GM12801 (cell line): ENCODE results near the gene USF1.

ENCODE experiments used
- TF ChIP-seq, protein P1 (sequence below): IDR thresholded peaks from one replicate; pipeline ENCODE4 v1.5.1; 2011; ENCODE audit warnings: control low read depth; ENCODE audit not compliant: insufficient read length; ENCODE audit errors: extremely low read depth

The USF1 gene

DNA sequence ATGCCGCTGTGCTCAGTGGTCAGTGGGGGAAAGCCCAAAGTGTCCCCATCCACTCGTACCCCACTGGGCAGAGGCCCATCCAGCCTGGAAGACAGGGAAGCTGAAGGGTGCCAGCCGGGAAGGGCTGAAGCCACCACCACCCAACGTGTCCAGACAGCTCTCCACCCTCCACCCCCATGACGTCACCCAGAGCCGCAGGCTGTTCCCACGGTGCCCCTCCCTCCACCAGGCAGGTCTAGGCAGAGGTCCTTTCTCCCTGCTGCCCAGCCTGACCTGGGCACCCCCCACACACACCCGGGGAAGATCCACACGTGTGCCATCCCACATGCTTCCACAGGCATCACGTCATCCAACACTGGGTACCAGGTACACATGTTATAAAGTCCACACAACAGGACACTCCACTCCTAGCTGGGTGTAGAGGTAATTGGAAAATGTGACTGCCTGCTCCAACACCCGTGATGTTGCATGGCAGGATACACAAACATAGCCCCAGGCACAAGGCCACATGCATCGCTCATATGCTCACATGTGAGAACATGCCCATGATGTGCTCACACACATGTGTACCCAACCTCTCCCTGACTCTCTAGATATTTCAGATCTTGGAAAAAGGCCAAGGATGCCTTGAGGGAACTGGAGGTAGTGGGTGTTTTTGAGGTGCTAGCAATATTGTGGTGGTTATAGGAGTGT lies 29.0 kb upstream of the USF1 start:
- TF ChIP-seq, protein P1, sequence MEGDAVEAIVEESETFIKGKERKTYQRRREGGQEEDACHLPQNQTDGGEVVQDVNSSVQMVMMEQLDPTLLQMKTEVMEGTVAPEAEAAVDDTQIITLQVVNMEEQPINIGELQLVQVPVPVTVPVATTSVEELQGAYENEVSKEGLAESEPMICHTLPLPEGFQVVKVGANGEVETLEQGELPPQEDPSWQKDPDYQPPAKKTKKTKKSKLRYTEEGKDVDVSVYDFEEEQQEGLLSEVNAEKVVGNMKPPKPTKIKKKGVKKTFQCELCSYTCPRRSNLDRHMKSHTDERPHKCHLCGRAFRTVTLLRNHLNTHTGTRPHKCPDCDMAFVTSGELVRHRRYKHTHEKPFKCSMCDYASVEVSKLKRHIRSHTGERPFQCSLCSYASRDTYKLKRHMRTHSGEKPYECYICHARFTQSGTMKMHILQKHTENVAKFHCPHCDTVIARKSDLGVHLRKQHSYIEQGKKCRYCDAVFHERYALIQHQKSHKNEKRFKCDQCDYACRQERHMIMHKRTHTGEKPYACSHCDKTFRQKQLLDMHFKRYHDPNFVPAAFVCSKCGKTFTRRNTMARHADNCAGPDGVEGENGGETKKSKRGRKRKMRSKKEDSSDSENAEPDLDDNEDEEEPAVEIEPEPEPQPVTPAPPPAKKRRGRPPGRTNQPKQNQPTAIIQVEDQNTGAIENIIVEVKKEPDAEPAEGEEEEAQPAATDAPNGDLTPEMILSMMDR, result no peak

DNA sequence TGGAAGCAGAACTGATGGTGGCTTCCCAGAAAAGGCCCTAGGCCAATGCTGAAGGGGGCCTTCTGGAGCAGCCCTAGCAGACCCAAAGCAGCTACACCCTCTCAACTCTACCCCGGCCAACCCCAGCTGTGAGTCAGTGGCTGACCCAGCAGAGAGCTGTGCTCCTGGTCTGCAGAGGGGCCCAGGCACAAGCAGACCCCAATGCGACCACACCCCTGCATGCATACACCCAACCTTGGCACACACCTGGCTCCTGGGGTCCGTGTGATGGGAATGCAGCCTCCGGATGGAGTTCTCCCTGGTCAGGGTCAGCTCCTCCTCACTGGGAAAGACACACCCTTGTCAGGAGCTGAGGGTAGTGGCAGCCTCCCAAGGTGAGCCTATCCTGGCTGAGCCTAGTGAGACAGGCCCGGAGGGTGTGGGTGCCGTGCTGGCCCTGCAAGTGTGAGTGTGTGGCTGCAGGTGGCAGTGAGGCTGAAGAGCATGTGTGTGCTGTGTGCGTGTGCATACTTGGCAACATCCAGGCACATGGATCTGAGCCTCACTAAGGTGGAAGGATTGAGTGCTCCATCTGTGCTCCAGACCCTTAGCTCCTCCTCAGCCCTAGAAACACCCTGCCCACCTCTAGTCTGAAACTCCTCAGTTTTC lies 27.8 kb upstream of the USF1 start:
- TF ChIP-seq, protein P1, result no peak

DNA sequence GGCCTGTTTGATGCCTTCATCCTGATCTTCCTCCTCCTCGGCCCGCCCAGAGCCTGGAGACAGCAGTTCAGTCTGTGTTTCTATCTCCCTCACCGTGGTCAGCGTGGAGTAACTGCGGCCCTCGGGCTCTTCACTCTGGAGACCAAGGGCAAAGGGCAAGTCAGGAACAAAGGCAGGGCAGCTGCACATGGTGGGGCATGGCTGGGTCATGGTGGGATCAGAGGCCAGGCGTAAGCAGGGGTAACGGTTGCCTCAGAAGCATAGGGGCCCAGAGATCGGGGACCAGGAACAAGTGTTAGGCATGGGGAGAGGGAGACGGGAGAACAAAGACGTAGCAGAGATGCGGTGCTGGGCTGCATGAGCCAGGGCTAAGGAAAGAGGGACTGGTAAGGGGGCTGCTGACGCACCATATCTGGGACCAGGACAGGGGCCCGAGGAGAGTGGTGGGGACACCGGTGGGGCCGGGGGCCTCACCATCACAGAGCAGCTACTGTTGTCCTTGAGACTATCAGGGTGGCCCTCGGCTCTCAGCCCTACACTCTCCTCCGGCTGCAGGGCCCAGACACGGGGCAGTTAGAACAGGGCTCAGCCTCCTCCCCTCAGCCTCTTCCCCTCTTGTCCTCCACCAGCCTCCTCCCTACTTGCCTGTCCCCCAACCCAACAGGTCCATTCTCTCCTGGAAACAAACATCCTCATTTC lies 27.1 kb upstream of the USF1 start:
- TF ChIP-seq, protein P1, result no peak

DNA sequence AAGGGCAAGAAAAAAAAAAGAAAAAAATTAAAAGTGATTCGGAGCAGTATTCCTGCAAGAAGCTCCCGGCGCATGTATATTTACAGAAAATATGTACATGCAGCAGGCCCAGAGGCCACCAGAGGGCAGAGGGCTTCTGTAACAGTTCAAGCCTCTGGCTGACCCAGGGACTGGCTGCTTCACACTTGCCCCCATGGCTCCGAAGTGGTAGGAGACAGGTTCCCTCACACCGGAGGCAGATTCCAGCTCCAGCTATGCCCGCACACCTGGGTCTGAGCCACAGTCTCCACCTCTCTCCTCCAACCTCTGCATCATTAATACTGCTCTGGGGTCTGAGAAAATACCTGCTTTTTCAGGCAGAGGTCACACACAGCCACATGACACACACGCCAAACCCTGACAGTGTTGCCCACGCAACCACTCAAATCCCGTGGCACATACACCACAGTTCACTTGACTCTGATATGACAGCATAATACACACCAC lies 26.2 kb upstream of the USF1 start:
- TF ChIP-seq, protein P1, result no peak

DNA sequence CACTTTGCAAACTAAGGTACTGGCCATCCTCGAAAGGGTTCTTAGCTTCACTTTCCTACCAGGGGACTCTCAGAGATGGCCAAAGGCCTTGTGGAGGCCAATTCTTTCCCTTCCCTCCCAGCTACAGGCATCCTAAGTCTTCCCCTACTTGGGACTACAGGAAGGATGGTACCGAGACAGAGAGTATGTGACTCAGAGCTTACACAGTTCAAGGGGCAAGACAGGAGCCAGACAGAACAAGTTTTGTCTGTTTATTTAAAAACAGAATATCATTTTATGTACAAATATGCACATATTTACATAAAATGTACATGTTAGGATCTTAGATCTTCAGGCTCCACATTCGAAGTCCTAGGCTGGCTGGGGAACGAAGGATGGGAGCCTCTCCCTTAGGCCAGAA lies 25.0 kb upstream of the USF1 start:
- TF ChIP-seq, protein P1, result no peak

DNA sequence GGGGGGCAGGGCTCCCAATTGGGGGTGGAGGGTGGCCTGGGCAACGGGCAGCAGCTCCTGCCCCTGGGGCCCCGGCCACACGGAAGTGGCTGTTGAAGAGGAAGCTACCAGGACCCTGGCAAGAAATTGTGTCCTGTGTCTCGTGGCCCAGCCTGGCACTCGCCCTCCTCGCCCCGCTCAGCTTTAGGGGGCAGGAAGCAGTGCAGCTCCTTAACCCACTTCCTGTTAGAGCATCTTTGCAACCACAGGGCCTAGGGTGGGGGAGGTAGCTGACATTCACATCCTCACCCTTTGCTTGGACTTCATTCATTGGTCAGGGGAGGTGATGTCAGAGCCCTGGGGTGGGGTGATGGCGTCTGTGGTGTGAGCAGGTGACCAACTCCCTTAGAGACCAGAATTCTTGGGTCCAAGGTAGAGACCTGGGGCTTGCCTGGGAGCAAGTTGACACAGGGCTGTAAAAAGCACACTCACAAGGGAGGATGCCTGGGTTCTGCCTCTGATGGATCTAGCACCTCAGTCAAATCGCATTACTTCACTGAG lies 24.0 kb upstream of the USF1 start, which contains the start of gene ARHGAP30:
Gene ARHGAP30, minus strand, starts transcription at position 161 of the 540 bp plus-strand sequence. CDS start 267 bp downstream, outside the sequence.
- TF ChIP-seq, protein P1, result no peak

DNA sequence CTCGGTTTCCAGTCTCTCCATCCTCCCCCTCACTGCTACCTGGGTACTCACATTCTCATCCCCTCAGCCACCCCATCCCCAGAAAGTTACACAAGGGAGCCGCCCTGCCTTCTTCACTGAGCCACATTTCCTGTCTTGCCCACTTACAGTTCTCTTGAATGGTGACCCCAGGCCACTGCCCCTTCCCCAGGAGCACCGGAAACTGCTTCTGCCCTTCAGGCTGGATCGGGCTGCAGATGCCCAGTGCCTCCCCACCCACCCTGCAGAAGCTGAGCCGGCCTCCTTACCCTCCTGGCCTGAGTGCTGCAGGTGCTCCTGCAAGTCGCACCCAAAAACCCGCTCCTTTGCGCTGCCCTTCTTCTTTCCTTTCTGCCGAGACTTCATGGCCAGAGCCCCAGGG lies 23.5 kb upstream of the USF1 start:
- TF ChIP-seq, protein P1, result no peak
